Liver (tissue), 9 donors: Measurements from ENCODE around the gene SP3. TPM values are rescaled to one million over a fixed set of nuclear protein-coding genes. Genes with fewer than 3 reads are reported as not detected.

Experiments used
- DNase-seq: peaks from one replicate; pipeline ENCODE4 v3.0.0-alpha.2; 2017; ENCODE audit warnings: low spot score
- H3K27ac ChIP-seq, 2 donors: one replicate each; pipeline ENCODE4 v1.7.0; 2013; ENCODE audit warnings: inconsistent platforms in 2 of 2, low read length in 2 of 2, control low read depth in 1 of 2, low read depth in 1 of 2, mild to moderate bottlenecking in 1 of 2
- H3K27me3 ChIP-seq, 4 donors: one replicate each; pipeline versions ENCODE4 v1.6.1 to v1.7.0; 2013; ENCODE audit warnings: low read length in 3 of 4, inconsistent platforms in 1 of 4, mild to moderate bottlenecking in 1 of 4, moderate library complexity in 1 of 4; ENCODE audit not compliant: control insufficient read depth in 4 of 4, insufficient read depth in 4 of 4
- H3K36me3 ChIP-seq, 4 donors: one replicate each; pipeline versions ENCODE4 v1.6.1 to v1.7.0; 2013; ENCODE audit warnings: low read length in 3 of 4, mild to moderate bottlenecking in 3 of 4, low read depth in 1 of 4, moderate library complexity in 1 of 4; ENCODE audit not compliant: control insufficient read depth in 4 of 4, insufficient read depth in 3 of 4
- H3K4me1 ChIP-seq, 4 donors: one replicate each; pipeline versions ENCODE4 v1.6.1 to v1.7.0; 2013; ENCODE audit warnings: low read length in 3 of 4, mild to moderate bottlenecking in 3 of 4, moderate library complexity in 1 of 4; ENCODE audit not compliant: control insufficient read depth in 4 of 4, insufficient read depth in 4 of 4
- H3K4me3 ChIP-seq, 3 donors: one replicate each; pipeline versions ENCODE4 v1.6.1 to v1.7.0; 2013; ENCODE audit warnings: low read length in 3 of 3, control low read depth in 1 of 3, low read depth in 1 of 3, mild to moderate bottlenecking in 1 of 3
- H3K9ac ChIP-seq, 2 donors: one replicate each; pipeline ENCODE4 v1.7.0; 2013; ENCODE audit warnings: low read length in 2 of 2, mild to moderate bottlenecking in 2 of 2, moderate library complexity in 2 of 2, control low read depth in 1 of 2, low read depth in 1 of 2
- H3K9me3 ChIP-seq, 4 donors: one replicate each; pipeline versions ENCODE4 v1.6.1 to v1.7.0; 2013; ENCODE audit warnings: low read length in 3 of 4; ENCODE audit not compliant: control insufficient read depth in 4 of 4
- EGR1 ChIP-seq, 2 donors: IDR thresholded peaks; 2 replicates each; pipeline ENCODE4 v1.6.1; 2016 to 2018; ENCODE audit warnings: antibody characterized with exemption in 2 of 2, low read depth in 2 of 2
- FOXA1 ChIP-seq: IDR thresholded peaks from 2 replicates; pipeline ENCODE4 v1.6.1; 2016; ENCODE audit warnings: antibody characterized with exemption
- FOXA2 ChIP-seq: IDR thresholded peaks from 2 replicates; pipeline ENCODE4 v1.6.1; 2016; ENCODE audit warnings: antibody characterized with exemption
- GABPA ChIP-seq, 2 donors: IDR thresholded peaks in 1 of 2; conservative IDR thresholded peaks in 1 of 2; 2 replicates each; pipeline ENCODE4 v1.6.1; 2016; ENCODE audit warnings: antibody characterized with exemption in 2 of 2, mild to moderate bottlenecking in 1 of 2, moderate library complexity in 1 of 2
- HNF4A ChIP-seq, 2 donors: conservative IDR thresholded peaks; 2 replicates each; pipeline ENCODE4 v1.6.1; 2016; ENCODE audit warnings: antibody characterized with exemption in 2 of 2, mild to moderate bottlenecking in 2 of 2
- MAX ChIP-seq: IDR thresholded peaks from 2 replicates; pipeline ENCODE4 v1.6.1; 2016; ENCODE audit warnings: antibody characterized with exemption
- NR2F2 ChIP-seq: IDR thresholded peaks from 2 replicates; pipeline ENCODE4 v1.6.1; 2016; ENCODE audit warnings: antibody characterized with exemption
- RAD21 ChIP-seq, 2 donors: IDR thresholded peaks; 2 replicates each; pipeline ENCODE4 v1.6.1; 2016; ENCODE audit warnings: antibody characterized with exemption in 2 of 2, mild to moderate bottlenecking in 2 of 2
- RXRA ChIP-seq, 2 donors: IDR thresholded peaks; 2 replicates each; pipeline ENCODE4 v1.6.1; 2017 to 2018; ENCODE audit warnings: antibody characterized with exemption in 2 of 2, mild to moderate bottlenecking in 1 of 2
- SP1 ChIP-seq: IDR thresholded peaks from 2 replicates; pipeline ENCODE4 v1.6.1; 2018; ENCODE audit warnings: antibody characterized with exemption, mild to moderate bottlenecking
- TAF1 ChIP-seq: conservative IDR thresholded peaks from 2 replicates; pipeline ENCODE4 v1.6.1; 2016; ENCODE audit warnings: antibody characterized with exemption, mild to moderate bottlenecking
- ZBTB33 ChIP-seq: IDR thresholded peaks from 2 replicates; pipeline ENCODE4 v1.6.1; 2016; ENCODE audit warnings: antibody characterized with exemption
- WGBS: extraction: QIAGEN DNeasy Blood & Tissue Kit; methylation state at CpG from one replicate; pipeline ENCODE4 v1.1.7; 2013; 5-methylcytosine and 5-hydroxymethylcytosine counted together
- polyA plus RNA-seq, 2 donors: library from polyadenylated mRNA; stranded (reverse) in 1 of 2; unstranded in 1 of 2; fragments of 200-250 nt in 1 of 2; fragments of >200 nt in 1 of 2; fragmentation: Nextera tagmentation in 1 of 2; extraction: Ambion mirVana in 1 of 2; gene quantifications; one replicate each; pipeline versions ENCODE4 v1.2.1 to v1.2.3, GENCODE V29; 2013 to 2015
- total RNA-seq, 2 donors: library from RNA; depleted of rRNA; stranded (reverse); fragments of >200 nt; gene quantifications; one replicate each; pipeline ENCODE4 v1.2.3, GENCODE V29; 2014
- TF ChIP-seq, protein P1 (sequence below): fragments of 150-350 bp; IDR thresholded peaks from 2 replicates; pipeline ENCODE4 v1.5.1; 2017; ENCODE audit warnings: improper control_type of control experiment, low read depth, low read length; ENCODE audit not compliant: missing input control
- donor health status: healthy.
- donor health status: healthy.
- donor health status: healthy.
- donor health status: healthy.
- donor health status: healthy.

Gene SP3
- total and polyA plus RNA-seq, 4 donors = 10.0 to 83.7 (median 33.2) TPM

GRCh38 chr2:174011796-174012195 is 46.6 kb upstream of the SP3 start:
- Histone ChIP-seq H3K9me3 (no peaks in the 10 kb centered on the region), H3K4me3 (no peak overlapping the region), H3K27ac (no peak overlapping the region), H3K4me1 (peaks cover 0 to 2% (median 0%) of the 10 kb centered on the region in 4 donors), H3K27me3 (no peaks in the 10 kb centered on the region), H3K9ac (no peak overlapping the region), H3K36me3 (no peaks in the 10 kb centered on the region)
- TF ChIP-seq MAX (no peak), RAD21 (IDR thresholded peaks at IDR 0.05) (no peak), EGR1 (IDR thresholded peaks at IDR 0.05; ENCODE audit: low read depth in 2 of 2) (no peak), FOXA2 (no peak), ZBTB33 (no peak), NR2F2 (no peak), HNF4A (conservative IDR thresholded peaks at IDR 0.05) (no peak), FOXA1 (no peak), TAF1 (no peak)
- TF ChIP-seq, protein P1, sequence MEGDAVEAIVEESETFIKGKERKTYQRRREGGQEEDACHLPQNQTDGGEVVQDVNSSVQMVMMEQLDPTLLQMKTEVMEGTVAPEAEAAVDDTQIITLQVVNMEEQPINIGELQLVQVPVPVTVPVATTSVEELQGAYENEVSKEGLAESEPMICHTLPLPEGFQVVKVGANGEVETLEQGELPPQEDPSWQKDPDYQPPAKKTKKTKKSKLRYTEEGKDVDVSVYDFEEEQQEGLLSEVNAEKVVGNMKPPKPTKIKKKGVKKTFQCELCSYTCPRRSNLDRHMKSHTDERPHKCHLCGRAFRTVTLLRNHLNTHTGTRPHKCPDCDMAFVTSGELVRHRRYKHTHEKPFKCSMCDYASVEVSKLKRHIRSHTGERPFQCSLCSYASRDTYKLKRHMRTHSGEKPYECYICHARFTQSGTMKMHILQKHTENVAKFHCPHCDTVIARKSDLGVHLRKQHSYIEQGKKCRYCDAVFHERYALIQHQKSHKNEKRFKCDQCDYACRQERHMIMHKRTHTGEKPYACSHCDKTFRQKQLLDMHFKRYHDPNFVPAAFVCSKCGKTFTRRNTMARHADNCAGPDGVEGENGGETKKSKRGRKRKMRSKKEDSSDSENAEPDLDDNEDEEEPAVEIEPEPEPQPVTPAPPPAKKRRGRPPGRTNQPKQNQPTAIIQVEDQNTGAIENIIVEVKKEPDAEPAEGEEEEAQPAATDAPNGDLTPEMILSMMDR = no peak
- DNase-seq = no peak
- 95% methylated on average over 2 of the region's 2 CpGs for WGBS

DNA sequence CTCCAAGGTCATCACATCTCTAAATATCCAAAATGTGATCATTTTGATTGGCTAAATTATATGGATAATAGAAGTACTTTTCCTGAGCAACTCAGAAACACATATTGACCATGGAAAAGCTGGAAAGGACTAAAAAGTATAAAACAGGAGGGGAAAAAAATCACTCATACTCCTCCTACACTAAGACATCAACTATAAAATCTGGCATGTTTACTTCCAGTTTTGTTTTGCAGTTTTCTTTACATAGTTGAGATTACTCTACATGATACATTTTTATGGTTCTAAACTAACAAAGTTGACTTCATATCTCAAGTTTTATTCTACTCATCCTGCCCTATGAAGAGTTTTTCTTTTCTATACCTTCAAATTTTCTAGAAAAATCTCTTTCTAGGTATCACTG is 46.0 kb upstream of the SP3 start:
- DNase-seq = no peak
- H3K4me1 ChIP-seq = peaks cover 0 to 2% (median 0%) of the 10 kb centered on the region in 4 donors
- H3K27ac ChIP-seq = no peak overlapping the region
- H3K27me3 ChIP-seq = no peaks in the 10 kb centered on the region
- no peak overlapping the region for H3K9ac ChIP-seq
- no peak overlapping the region for H3K4me3 ChIP-seq
- H3K36me3 ChIP-seq = no peaks in the 10 kb centered on the region
- TF ChIP-seq RXRA (IDR thresholded peaks at IDR 0.05) = no peak
- no peak for TF ChIP-seq FOXA1
- TF ChIP-seq ZBTB33 = no peak
- no peaks in the 10 kb centered on the region for H3K9me3 ChIP-seq

GRCh38 chr2:174009488-174010223 is 44.5 kb upstream of the SP3 start:
- H3K4me3 ChIP-seq = no peak overlapping the region
- TF ChIP-seq, protein P1 = no peak
- TF ChIP-seq SP1 = no peak
- TF ChIP-seq GABPA (IDR thresholded peaks at IDR 0.05 in 1 of 2, conservative IDR thresholded peaks at IDR 0.05 in 1 of 2) = no peak
- no peak overlapping the region for H3K9ac ChIP-seq
- peaks cover 2 to 5% (median 4%) of the 10 kb centered on the region in 4 donors for H3K4me1 ChIP-seq
- no peaks in the 10 kb centered on the region for H3K9me3 ChIP-seq
- no peak for DNase-seq
- H3K27ac ChIP-seq = no peak overlapping the region
- H3K36me3 ChIP-seq = no peaks in the 10 kb centered on the region
- 91% methylated on average over 3 of the region's 3 CpGs for WGBS
- H3K27me3 ChIP-seq = no peaks in the 10 kb centered on the region
